ENCODE measurements around the gene KRT79. TPM values are rescaled to one million over a fixed set of nuclear protein-coding genes. Genes with fewer than 3 reads are reported as not detected.

The KRT79 gene
- total and polyA plus RNA-seq, 4 donors = 0.02 to 1.5 (median 0.12) TPM; not detected in 1

DNA sequence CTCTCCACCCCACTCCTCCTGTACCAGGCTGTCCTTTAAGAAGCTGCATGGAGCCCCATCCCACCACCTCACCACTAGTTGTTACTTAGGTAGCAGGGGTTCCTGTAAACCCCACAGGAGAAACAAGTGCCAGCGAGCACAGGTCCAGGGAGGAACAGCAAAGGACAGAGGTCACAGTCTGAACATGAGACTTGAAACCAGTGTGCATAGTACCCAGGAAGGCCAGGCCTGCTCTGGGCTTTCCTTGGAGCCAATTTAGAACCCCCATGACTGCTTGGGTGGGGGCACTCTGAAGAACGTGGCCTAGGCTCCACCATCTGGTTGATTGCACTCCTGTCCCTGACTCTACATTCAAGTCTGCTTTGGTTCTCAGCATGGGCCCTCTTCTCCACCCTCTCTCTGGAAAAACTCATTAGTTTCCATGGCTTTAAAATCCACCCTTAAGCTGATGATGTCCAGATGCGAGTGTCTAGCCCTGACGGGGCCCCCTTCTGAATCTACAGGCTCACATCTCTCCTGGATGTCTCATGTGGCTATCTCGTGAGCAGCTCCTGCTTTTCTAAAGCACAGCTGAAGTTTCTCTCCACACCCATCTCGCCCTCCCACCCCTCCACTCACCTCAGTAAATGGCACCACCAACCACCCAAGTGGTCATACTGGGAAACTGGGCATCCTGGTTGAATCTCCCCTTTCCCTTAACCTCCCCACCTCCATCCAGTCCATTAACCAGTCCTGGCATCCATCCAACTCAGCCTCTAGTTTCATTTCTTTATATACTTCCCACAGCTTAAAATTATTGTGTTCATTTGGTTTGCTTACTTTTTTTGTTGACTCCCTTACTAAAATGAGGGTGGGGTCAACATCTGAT lies 46.6 kb downstream of the KRT79 start:
- no peak overlapping the region for H3K9ac ChIP-seq (ENCODE audit: insufficient read depth in 1 of 2, low read length in 2 of 2)
- H3K9me3 ChIP-seq (ENCODE audit: control insufficient read depth in 4 of 4, insufficient read depth in 3 of 4, low read length in 3 of 4) = no peaks in the 10 kb centered on the region
- DNase-seq = peak in 1 of 3 donors; percentile 28
- ATAC-seq (ENCODE audit: insufficient read depth, low FRiP score) = no peak
- TF ChIP-seq, protein P1, sequence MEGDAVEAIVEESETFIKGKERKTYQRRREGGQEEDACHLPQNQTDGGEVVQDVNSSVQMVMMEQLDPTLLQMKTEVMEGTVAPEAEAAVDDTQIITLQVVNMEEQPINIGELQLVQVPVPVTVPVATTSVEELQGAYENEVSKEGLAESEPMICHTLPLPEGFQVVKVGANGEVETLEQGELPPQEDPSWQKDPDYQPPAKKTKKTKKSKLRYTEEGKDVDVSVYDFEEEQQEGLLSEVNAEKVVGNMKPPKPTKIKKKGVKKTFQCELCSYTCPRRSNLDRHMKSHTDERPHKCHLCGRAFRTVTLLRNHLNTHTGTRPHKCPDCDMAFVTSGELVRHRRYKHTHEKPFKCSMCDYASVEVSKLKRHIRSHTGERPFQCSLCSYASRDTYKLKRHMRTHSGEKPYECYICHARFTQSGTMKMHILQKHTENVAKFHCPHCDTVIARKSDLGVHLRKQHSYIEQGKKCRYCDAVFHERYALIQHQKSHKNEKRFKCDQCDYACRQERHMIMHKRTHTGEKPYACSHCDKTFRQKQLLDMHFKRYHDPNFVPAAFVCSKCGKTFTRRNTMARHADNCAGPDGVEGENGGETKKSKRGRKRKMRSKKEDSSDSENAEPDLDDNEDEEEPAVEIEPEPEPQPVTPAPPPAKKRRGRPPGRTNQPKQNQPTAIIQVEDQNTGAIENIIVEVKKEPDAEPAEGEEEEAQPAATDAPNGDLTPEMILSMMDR (IDR thresholded peaks at IDR 0.05; ENCODE audit: control extremely low read depth, extremely low read depth) = no peak
- H3K27me3 ChIP-seq (ENCODE audit: control insufficient read depth in 3 of 3, insufficient read depth in 3 of 3, low read length in 2 of 3) = peaks cover 0 to 47% (median 16%) of the 10 kb centered on the region in 3 donors
- H3K36me3 ChIP-seq (ENCODE audit: control insufficient read depth in 4 of 4, insufficient read depth in 4 of 4, low read length in 4 of 4) = no peaks in the 10 kb centered on the region
- H3K4me1 ChIP-seq (ENCODE audit: control insufficient read depth in 5 of 5, insufficient read depth in 5 of 5, low read length in 5 of 5) = peaks cover 0 to 3% (median 0%) of the 10 kb centered on the region in 5 donors
- 82 to 84% methylated on average over 6 of the region's 6 CpGs for WGBS, 2 donors
- H3K4me3 ChIP-seq = no peak overlapping the region
- no peak overlapping the region for H3K27ac ChIP-seq (ENCODE audit: low read depth in 1 of 2, low read length in 1 of 2)

DNA sequence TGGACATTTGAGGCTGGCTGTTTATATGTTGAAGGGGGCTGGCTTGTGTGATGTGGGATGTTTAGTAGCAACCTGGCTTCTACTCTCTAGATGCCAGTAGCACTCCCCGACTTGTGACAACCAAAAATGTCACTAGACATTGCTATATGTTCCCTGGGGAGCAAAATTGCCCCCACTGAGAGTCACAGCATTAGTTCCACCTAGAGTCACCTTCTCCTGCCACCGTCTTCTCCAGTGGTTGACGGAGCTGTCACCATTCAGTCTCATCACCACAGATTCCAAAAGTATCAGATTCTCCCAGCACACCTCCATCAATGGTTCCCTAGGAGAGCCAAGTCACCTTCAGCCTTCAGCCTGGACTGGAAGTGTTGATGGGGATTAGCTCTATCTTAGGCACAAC lies 49.2 kb downstream of the KRT79 start:
- ATAC-seq (ENCODE audit: insufficient read depth, low FRiP score) (no peak), DNase-seq (no peak)
- WGBS, 2 donors = 84 to 98% methylated on average over 3 of the region's 3 CpGs
- TF ChIP-seq, protein P1 (IDR thresholded peaks at IDR 0.05; ENCODE audit: control extremely low read depth, extremely low read depth) = no peak
- H3K9me3 ChIP-seq (ENCODE audit: control insufficient read depth in 4 of 4, insufficient read depth in 3 of 4, low read length in 3 of 4) = no peaks in the 10 kb centered on the region
- H3K9ac ChIP-seq (ENCODE audit: insufficient read depth in 1 of 2, low read length in 2 of 2) = no peak overlapping the region
- no peaks in the 10 kb centered on the region for H3K4me1 ChIP-seq (ENCODE audit: control insufficient read depth in 5 of 5, insufficient read depth in 5 of 5, low read length in 5 of 5)
- peak overlapping the region; percentile 11 for H3K4me3 ChIP-seq
- peaks cover 0 to 47% (median 5%) of the 10 kb centered on the region in 3 donors for H3K27me3 ChIP-seq (ENCODE audit: control insufficient read depth in 3 of 3, insufficient read depth in 3 of 3, low read length in 2 of 3)
- no peak overlapping the region for H3K27ac ChIP-seq (ENCODE audit: low read depth in 1 of 2, low read length in 1 of 2)
- H3K36me3 ChIP-seq (ENCODE audit: control insufficient read depth in 4 of 4, insufficient read depth in 4 of 4, low read length in 4 of 4) = no peaks in the 10 kb centered on the region

DNA sequence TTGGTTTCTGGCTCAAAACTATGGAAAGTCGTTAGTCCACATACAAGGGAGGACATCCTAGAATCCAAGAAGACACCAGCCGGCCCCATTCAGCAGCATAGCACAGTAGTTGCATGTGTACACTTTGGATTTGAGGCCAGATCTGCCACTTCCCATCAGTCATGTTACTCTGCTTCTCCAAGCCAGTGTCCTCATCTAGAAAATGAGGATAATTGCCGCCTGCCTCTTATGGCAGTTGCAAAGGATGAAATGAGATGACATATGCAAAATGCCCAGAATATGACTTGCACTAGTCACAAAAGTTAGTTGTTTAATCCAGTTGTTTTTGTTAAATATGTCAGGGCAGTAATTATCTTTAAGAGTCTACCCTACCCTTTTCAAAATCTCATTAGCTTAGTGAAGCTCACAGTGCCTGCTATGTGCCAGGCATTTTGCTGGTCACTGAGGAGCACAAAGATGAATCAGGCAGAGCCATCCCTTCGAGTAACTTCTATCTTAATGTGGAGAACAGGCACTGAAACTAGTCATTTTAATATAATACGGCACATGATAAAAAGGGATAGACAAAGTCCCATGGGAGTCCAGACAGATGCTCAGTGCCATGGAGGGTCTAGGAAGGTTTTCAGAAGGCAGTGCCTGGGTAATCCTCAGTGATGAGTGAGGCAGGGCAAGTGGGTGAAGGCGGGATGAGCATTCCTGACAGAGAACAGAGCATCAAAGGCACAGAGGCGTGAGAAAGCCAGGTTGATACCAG lies 50.4 kb downstream of the KRT79 start:
- Histone ChIP-seq H3K9ac (ENCODE audit: insufficient read depth in 1 of 2, low read length in 2 of 2) (no peak overlapping the region), H3K4me1 (ENCODE audit: control insufficient read depth in 5 of 5, insufficient read depth in 5 of 5, low read length in 5 of 5) (no peaks in the 10 kb centered on the region), H3K4me3 (no peak overlapping the region), H3K27ac (ENCODE audit: low read depth in 1 of 2, low read length in 1 of 2) (no peak overlapping the region), H3K27me3 (ENCODE audit: control insufficient read depth in 3 of 3, insufficient read depth in 3 of 3, low read length in 2 of 3) (peaks cover 0 to 48% (median under 1%) of the 10 kb centered on the region in 3 donors), H3K36me3 (ENCODE audit: control insufficient read depth in 4 of 4, insufficient read depth in 4 of 4, low read length in 4 of 4) (no peaks in the 10 kb centered on the region), H3K9me3 (ENCODE audit: control insufficient read depth in 4 of 4, insufficient read depth in 3 of 4, low read length in 3 of 4) (no peaks in the 10 kb centered on the region)
- no peak for DNase-seq
- 87 to 90% methylated on average over 7 of the region's 7 CpGs for WGBS, 2 donors
- no peak for ATAC-seq (ENCODE audit: insufficient read depth, low FRiP score)
- TF ChIP-seq, protein P1 (IDR thresholded peaks at IDR 0.05; ENCODE audit: control extremely low read depth, extremely low read depth) = no peak

Data from lung (tissue), 12 donors.